A549 (cell line): ENCODE results near the gene OR9G4.

Experiments
- CEBPB ChIP-seq, 2 experiments: fragments of >200 bp in 1 of 2; sonication (Bioruptor Twin) in 1 of 2; formaldehyde crosslinking in 1 of 2; IDR thresholded peaks; 2 replicates each; pipeline ENCODE4 v1.6.1; 2012 to 2016
- CTCF ChIP-seq: fragments of >200 bp; sonication (Bioruptor Twin); formaldehyde crosslinking; IDR thresholded peaks from 3 replicates; pipeline ENCODE4 v1.5.1; 2016
- MAX ChIP-seq: IDR thresholded peaks from 2 replicates; pipeline ENCODE4 v1.6.1; 2012
- PBX3 ChIP-seq: IDR thresholded peaks from 2 replicates; pipeline ENCODE4 v1.6.1; 2012
- POLR2AphosphoS2 ChIP-seq: conservative IDR thresholded peaks from 2 replicates; pipeline ENCODE4 v1.6.1; 2012; ENCODE audit warnings: low read length, improper control_type of control experiment, inconsistent platforms

GRCh38 chr11:56782167-56782847 lies 33.8 kb upstream of the OR9G4 start:
- TF ChIP-seq CEBPB (IDR thresholded peaks at IDR 0.05), result no peak
- TF ChIP-seq POLR2AphosphoS2, result no peak
- TF ChIP-seq CTCF, result no peak
- TF ChIP-seq MAX, result no peak
- no peak for TF ChIP-seq PBX3
